GM19238 (cell line): ENCODE data around the gene C16orf87.

Experiments used
- DNase-seq: peaks from one replicate; pipeline ENCODE4 v3.0.0; 2011; ENCODE audit warnings: low spot score; ENCODE audit not compliant: insufficient read length

Gene C16orf87

DNA sequence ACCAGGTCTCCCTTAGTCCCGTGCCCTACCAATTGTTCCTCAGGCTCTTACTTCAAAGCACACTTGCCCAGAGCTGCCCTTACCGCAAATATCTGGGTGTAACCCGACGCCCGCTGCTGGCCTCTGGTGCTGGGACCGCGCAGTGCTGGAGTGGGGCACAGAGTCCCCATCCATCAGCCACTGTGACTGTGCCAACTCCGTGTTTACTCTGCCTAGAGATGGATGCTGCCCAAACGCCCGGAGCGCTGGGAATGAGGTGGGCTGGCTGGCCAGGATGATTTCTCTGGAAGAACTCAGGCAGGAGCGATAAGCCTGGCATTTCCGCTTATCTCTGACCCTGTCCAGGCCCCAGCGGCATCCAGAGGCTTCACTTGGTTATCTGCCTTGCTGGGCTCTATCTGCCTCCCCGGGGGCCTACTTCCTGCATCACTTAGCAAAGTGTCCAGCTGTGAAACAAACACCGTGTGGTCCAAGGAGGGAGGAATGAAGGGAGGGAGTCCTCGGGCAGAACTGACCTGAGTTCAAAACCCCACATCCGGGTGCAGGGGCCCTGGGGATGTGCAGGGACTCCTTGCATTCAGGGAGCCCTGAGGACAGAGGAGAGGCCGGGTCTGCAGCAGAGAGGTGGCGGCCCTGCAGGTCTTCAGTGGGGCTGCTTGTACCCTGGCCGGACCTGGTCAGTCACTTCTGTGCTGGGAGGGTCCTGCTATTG lies 73.5 kb downstream of the C16orf87 start:
- DNase-seq = no peak

DNA sequence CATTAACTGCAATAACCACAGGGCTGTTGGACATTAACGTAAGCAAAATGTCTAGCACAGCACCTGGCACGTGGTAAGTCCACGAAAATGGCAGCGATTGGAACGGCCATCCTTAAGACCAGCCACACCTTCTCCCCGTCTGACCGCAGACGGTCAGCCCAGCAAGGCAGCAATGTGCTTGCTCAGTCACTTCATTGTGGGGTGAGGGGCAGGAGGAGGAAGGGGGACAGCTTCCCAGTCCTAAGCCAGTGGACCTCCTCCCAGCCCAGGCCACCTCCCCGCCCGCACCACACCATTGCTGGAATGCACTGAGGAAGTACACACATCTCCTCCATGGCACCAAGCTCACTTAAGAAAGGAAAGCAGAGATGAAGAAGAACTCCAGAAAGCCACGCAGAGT lies 74.2 kb downstream of the C16orf87 start:
- no peak for DNase-seq

DNA sequence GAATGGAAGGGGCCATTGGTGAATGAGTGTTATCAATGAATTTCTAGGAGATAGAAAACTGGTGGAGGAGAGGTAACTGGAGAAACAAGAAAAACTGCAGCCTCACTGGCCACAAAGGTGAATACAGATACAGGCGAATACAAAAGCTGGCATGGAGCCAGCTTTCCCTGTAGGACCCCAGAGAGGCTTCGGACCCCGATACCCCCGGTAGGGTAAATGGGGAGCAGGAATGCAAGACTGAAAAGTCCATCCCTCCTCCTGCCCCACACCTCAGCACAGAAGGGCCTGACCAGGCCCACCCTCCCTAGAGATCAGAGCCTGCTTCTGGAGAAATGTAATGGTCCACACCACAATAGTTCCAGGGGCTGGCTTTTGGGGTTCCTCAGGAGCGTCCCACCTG lies 78.0 kb downstream of the C16orf87 start:
- no peak for DNase-seq

DNA sequence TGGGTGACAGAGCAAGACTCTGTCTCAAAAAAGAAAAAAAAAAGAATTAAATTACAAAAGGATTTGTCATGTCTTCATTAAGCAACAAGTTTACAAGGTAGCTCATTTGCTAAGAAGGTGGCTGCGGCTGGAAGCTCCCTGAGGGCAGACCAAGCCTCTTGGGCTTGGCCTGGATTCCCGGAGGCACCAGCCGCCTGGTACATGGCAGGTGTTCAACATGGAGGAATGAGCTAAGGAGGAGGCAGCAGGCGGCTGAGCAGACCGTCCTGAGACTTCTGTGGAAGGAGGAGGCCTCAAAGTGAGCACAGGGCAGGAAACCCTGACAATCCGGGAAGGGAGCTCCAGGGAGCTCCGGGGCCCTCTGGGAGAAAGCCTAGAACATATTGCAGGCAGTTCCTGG lies 79.6 kb downstream of the C16orf87 start:
- no peak for DNase-seq

DNA sequence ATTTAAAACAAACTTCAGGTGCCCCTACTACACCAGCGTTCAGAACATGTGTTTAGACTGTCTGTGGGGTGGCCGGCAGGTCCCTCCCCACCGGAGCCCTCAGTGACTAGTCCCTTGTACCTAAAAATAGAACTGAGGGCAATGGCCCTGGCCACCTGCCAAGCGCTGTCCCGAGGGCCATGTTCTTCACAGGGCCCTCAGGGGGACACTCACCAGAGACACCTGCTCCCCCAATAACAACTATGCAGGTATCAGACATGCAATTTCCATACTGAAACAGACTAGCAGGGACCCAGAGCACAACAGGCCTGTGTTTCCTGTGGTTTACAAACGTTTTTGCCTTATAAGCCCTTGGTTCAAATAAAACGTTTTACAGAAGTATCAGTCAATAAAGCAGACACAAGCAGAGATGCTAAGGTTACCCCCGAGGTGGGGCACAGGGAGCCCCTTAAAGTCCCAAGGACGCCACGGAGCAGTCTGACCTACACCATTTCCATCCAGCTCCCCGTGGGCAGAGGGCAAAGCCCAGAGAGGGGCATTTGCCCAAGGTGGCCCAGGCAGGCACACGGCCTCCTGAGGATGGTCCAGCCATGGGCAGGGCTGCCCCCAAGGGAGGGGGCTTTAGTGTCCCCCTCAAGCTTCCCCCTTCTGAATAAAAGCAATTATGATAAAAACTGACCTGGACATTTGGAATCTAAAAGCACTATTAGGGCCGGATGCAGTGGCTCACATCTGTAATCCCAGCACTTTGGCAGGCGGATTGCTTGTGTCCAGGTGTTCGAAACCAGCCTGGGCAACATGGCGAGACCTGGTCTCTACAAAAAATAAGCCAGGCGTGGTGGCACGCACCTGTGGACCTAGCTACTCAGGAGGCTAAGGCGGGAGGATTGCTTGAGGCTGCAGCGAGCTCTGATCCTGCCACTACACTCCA lies 81.9 kb downstream of the C16orf87 start:
- no peak for DNase-seq

DNA sequence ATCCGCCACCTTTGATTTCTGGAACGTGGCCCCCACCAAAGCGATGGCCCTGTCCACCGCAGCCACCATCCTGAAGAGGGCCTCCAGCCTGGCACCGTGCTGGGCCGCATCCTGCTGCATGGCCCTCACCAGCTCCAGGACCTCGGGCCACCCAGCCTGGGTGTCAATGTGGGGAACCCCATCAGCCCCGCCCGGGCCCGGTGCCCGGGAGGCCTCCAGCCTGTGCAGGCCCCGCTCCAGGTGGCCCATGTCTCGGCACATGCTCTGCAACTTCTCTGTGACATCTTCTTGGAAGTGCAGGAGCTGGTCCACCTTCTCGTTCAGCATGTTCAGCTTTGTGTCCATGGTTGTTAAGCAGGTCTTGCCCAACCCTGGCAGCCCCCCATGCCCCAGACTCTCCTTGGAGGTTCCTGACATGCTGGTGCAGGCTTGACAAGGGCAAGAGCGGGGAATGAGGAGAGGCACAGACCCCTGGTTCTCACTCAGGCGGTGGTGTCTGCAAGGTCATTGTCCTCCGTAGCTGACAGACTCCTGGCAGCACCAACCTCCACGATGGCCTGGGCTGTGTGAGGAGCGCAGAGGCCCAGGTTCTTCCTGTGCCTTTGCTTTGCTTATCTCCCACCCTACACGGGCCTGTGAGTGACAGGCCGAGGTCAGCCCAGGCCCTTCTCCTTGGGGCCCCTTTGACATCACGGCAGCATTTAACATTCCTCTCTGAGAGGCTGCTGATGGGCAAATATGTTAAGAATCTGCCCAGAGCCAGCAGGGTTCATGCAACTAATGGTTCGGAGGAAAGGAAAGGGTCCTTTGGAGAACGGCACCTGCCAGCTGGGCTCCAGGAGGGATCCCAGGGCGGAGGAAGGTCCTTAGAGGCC lies 83.0 kb downstream of the C16orf87 start, which contains the start of gene MYLK3:
MYLK3 (minus strand) TSS at position 568 of the 875 bp plus-strand sequence; CDS start at position 417, 151 bp downstream.
- DNase-seq = no peak

DNA sequence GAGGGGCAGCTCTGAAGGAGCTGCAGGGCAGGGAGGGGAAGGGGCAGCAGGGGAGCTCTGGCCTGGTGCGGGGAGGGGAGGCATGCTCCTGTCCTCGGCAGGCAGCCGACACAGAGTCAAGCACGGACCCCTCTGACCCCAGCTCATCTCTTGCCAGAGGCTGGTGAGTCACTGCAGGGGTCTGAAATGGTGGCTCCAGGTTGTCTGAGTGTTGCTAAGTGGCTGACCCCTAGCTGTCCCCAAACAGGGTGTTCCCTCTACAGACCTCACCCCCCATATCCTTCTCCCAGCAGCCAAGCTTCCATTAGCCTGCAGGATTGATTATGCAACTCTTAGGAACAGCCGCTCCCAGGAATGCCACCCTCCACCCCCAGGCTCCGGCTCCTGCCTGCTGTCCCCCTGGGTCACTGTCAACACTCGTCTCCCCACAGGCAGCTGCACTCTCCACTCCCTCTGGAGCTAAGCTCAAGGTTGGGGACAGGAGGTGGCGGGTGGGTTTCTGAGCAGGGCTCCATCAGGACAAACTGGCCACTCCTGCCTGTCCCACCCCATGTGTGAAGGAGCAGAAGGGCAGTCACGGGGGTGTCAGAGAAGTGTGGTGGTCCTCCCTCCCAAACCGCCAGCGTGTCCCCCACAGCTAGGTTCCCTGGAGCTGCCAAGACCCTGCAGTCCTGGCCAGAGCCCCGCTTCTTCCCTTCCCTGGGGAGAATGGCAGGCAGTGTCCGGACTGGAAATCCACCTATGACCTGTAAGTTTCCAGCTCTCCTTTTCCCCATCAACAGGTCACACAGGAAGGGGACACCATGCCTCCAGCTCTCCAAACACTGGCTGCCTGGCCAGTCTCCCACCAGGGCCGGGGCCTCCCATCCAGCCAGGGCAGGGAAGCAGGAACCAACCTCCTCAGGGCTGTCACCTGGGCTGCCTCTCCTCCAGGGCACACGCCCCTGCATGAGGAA lies 83.9 kb downstream of the C16orf87 start:
- DNase-seq = no peak
